Activated CD4-positive, alpha-beta T cell treated with anti-CD3 and anti-CD28 coated beads for 36 hours (primary cell): ENCODE results near the gene TRIM56. TPM values are rescaled to one million over a fixed set of nuclear protein-coding genes. Genes with fewer than 3 reads are reported as not detected.
"Not testable (repeated sequence)": the region's sequence is repeated elsewhere in the genome, so short reads cannot be mapped to it uniquely, and the experiment has no call there.

ENCODE experiments used
- ATAC-seq: fragments of 200-7000 bp; cut with Tn5 transposase; one replicate; pipeline ENCODE4 v1.10.0; 2021; ENCODE audit warnings: mild to moderate bottlenecking, moderate library complexity
- CTCF ChIA-PET: fragments of 350-600 bp; sonication (Branson Sonifier 250); formaldehyde crosslinking; loops from one replicate; lab custom pipeline; 2021; ENCODE audit warnings: antibody characterized with exemption; lab: Charles Lee
- POLR2A ChIA-PET: fragments of 350-600 bp; sonication (Branson Sonifier 250); formaldehyde crosslinking; loops from one replicate; lab custom pipeline; 2021; ENCODE audit warnings: antibody characterized with exemption, inconsistent platforms; lab: Charles Lee
- DNase-seq: peaks from one replicate; pipeline ENCODE4 v3.0.0-alpha.2; 2020
- H3K27ac Mint-ChIP-seq: one replicate; pipeline ENCODE4 v1.8.0; 2021; ENCODE audit warnings: mixed read lengths
- H3K27me3 Mint-ChIP-seq: one replicate; pipeline ENCODE4 v1.8.0; 2021; ENCODE audit warnings: mixed read lengths
- H3K36me3 Mint-ChIP-seq: one replicate; pipeline ENCODE4 v1.8.0; 2021; ENCODE audit warnings: low read depth, mixed read lengths
- H3K4me1 Mint-ChIP-seq: one replicate; pipeline ENCODE4 v1.8.0; 2021; ENCODE audit warnings: mixed read lengths
- H3K4me3 Mint-ChIP-seq: one replicate; pipeline ENCODE4 v1.8.0; 2021; ENCODE audit warnings: mild to moderate bottlenecking, moderate library complexity, mixed read lengths
- H3K9me3 Mint-ChIP-seq: one replicate; pipeline ENCODE4 v1.8.0; 2021; ENCODE audit warnings: low read depth, mixed read lengths
- intact Hi-C, 2 experiments: fragments of 100-400 bp; cut with DNase I in 1 of 2; cut with micrococcal nuclease in 1 of 2; formaldehyde crosslinking; loops; one replicate each; pipeline versions ENCODE4 v1.14.2 to v1.15.1; 2022 to 2024; cut with DNase I, micrococcal nuclease
- total RNA-seq, 2 experiments: library from RNA; stranded (reverse); gene quantifications; one replicate each; pipeline ENCODE4 v1.2.3, GENCODE V29; 2021

TRIM56 gene
- total RNA-seq, 2 experiments from 2014 or later = 35.3 to 40.8 TPM

- ATAC-seq, H3K27ac Mint-ChIP-seq, H3K4me1 Mint-ChIP-seq, POLR2A ChIA-PET, DNase-seq, H3K27me3 Mint-ChIP-seq, H3K4me3 Mint-ChIP-seq, H3K9me3 Mint-ChIP-seq, intact Hi-C loops, H3K36me3 Mint-ChIP-seq: not testable (repeated sequence)
- CTCF ChIA-PET = interaction anchor here (0.6 to 0.7 kb wide), 2 partner anchors 24 to 35 kb away, joined by 4 read pairs; no protein-coding TSS in a partner anchor
Observed at GRCh38 chr7:101113140-101113539, 27.9 kb downstream of the TRIM56 start.

- ATAC-seq (no peak), DNase-seq (no peak)
- no peak overlapping the region for H3K27ac Mint-ChIP-seq
- no peaks in the 10 kb centered on the region for H3K36me3 Mint-ChIP-seq
- CTCF ChIA-PET = interaction anchor here (0.6 to 0.9 kb wide), 2 partner anchors 30 to 34 kb away, joined by 4 read pairs; no protein-coding TSS in a partner anchor
- H3K9me3 Mint-ChIP-seq = no peaks in the 10 kb centered on the region
- H3K4me1 Mint-ChIP-seq = no peaks in the 10 kb centered on the region
- peaks cover 4% of the 10 kb centered on the region for H3K27me3 Mint-ChIP-seq
- intact Hi-C loops = no loop called here
- H3K4me3 Mint-ChIP-seq = no peak overlapping the region
- POLR2A ChIA-PET = no interaction called here
Observed at GRCh38 chr7:101113836-101114235, 28.6 kb downstream of the TRIM56 start.

GRCh38 chr7:101114492-101114891, 29.2 kb downstream of the TRIM56 start:
- Mint-ChIP-seq H3K27ac (no peak overlapping the region), H3K4me3 (no peak overlapping the region), H3K9me3 (no peaks in the 10 kb centered on the region), H3K27me3 (peaks cover 7% of the 10 kb centered on the region), H3K4me1 (no peaks in the 10 kb centered on the region), H3K36me3 (no peaks in the 10 kb centered on the region)
- ChIA-PET POLR2A (no interaction called here), CTCF (interaction anchor here (0.9 kb wide), 1 partner anchor 29 kb away, joined by 4 read pairs; no protein-coding TSS in a partner anchor)
- intact Hi-C loops = no loop called here
- DNase-seq = no peak
- ATAC-seq = no peak

- ATAC-seq (no peak), DNase-seq (no peak)
- H3K27ac Mint-ChIP-seq = no peak overlapping the region
- ChIA-PET CTCF (no interaction called here), POLR2A (no interaction called here)
- no peaks in the 10 kb centered on the region for H3K36me3 Mint-ChIP-seq
- H3K27me3 Mint-ChIP-seq = peaks cover 10% of the 10 kb centered on the region
- no peaks in the 10 kb centered on the region for H3K4me1 Mint-ChIP-seq
- no peaks in the 10 kb centered on the region for H3K9me3 Mint-ChIP-seq
- no peak overlapping the region for H3K4me3 Mint-ChIP-seq
- intact Hi-C loops = no loop called here
Observed at GRCh38 chr7:101115215-101115614, 29.9 kb downstream of the TRIM56 start.

- no peak overlapping the region for H3K27ac Mint-ChIP-seq
- ChIA-PET CTCF (no interaction called here), POLR2A (no interaction called here)
- peaks cover 1% of the 10 kb centered on the region for H3K4me1 Mint-ChIP-seq
- no peaks in the 10 kb centered on the region for H3K9me3 Mint-ChIP-seq
- ATAC-seq (no peak), DNase-seq (no peak)
- H3K27me3 Mint-ChIP-seq = peaks cover 15% of the 10 kb centered on the region
- no peaks in the 10 kb centered on the region for H3K36me3 Mint-ChIP-seq
- H3K4me3 Mint-ChIP-seq = no peak overlapping the region
- intact Hi-C loops = no loop called here
Observed at GRCh38 chr7:101116898-101117297, 31.6 kb downstream of the TRIM56 start.

GRCh38 chr7:101118856-101119255, 33.6 kb downstream of the TRIM56 start:
- Mint-ChIP-seq H3K27me3 (peaks cover 31% of the 10 kb centered on the region), H3K27ac (no peak overlapping the region), H3K4me3 (no peak overlapping the region), H3K9me3 (no peaks in the 10 kb centered on the region), H3K36me3 (no peaks in the 10 kb centered on the region), H3K4me1 (peaks cover 9% of the 10 kb centered on the region)
- POLR2A ChIA-PET = no interaction called here
- DNase-seq (no peak), ATAC-seq (no peak)
- CTCF ChIA-PET = interaction anchor here (0.6 to 0.7 kb wide), 2 partner anchors 50 to 169 kb away, joined by 3 read pairs; no protein-coding TSS in a partner anchor
- intact Hi-C loops = no loop called here

- ATAC-seq (no peak), DNase-seq (no peak)
- Mint-ChIP-seq H3K36me3 (no peaks in the 10 kb centered on the region), H3K4me1 (peaks cover 14% of the 10 kb centered on the region), H3K27me3 (peaks cover 35% of the 10 kb centered on the region), H3K4me3 (no peak overlapping the region), H3K9me3 (no peaks in the 10 kb centered on the region), H3K27ac (no peak overlapping the region)
- intact Hi-C loops = no loop called here
- CTCF ChIA-PET = interaction anchor here (0.7 kb wide), 1 partner anchor 110 kb away, joined by 3 read pairs; no protein-coding TSS in a partner anchor
- POLR2A ChIA-PET = no interaction called here
Observed at GRCh38 chr7:101119876-101120275, 34.6 kb downstream of the TRIM56 start.

GRCh38 chr7:101120315-101120714, 35.0 kb downstream of the TRIM56 start:
- no peaks in the 10 kb centered on the region for H3K36me3 Mint-ChIP-seq
- intact Hi-C loops = no loop called here
- no peak for ATAC-seq
- DNase-seq = no peak
- peaks cover 17% of the 10 kb centered on the region for H3K4me1 Mint-ChIP-seq
- H3K9me3 Mint-ChIP-seq = no peaks in the 10 kb centered on the region
- peaks cover 37% of the 10 kb centered on the region for H3K27me3 Mint-ChIP-seq
- ChIA-PET POLR2A (no interaction called here), CTCF (interaction anchor here (0.7 kb wide), 1 partner anchor 110 kb away, joined by 3 read pairs; no protein-coding TSS in a partner anchor)
- H3K4me3 Mint-ChIP-seq = no peak overlapping the region
- H3K27ac Mint-ChIP-seq = no peak overlapping the region

GRCh38 chr7:101121631-101121990, 36.3 kb downstream of the TRIM56 start:
- Mint-ChIP-seq H3K27me3 (peaks cover 45% of the 10 kb centered on the region), H3K4me1 (peaks cover 25% of the 10 kb centered on the region), H3K27ac (peak overlapping the region; percentile 13)
- H3K9me3 Mint-ChIP-seq, POLR2A ChIA-PET, ATAC-seq, intact Hi-C loops, DNase-seq, H3K36me3 Mint-ChIP-seq, H3K4me3 Mint-ChIP-seq: not testable (repeated sequence)
- CTCF ChIA-PET = interaction anchor here (1.6 to 2.2 kb wide), 2 partner anchors 22 to 44 kb away, joined by 5 to 9 read pairs; no protein-coding TSS in a partner anchor

GRCh38 chr7:101121991-101122932, 37.0 kb downstream of the TRIM56 start:
- peak overlapping the region; percentile 28 for H3K4me3 Mint-ChIP-seq
- H3K9me3 Mint-ChIP-seq = no peaks in the 10 kb centered on the region
- POLR2A ChIA-PET = no interaction called here
- peaks cover 32% of the 10 kb centered on the region for H3K4me1 Mint-ChIP-seq
- H3K36me3 Mint-ChIP-seq = no peaks in the 10 kb centered on the region
- DNase-seq = no peak
- peak overlapping the region; percentile 13 for H3K27ac Mint-ChIP-seq
- intact Hi-C loops = no loop called here
- CTCF ChIA-PET = interaction anchor here (0.6 to 2.2 kb wide), 4 partner anchors 14 to 122 kb away, joined by 3 to 9 read pairs (median 4); no protein-coding TSS in a partner anchor
- H3K27me3 Mint-ChIP-seq = peaks cover 51% of the 10 kb centered on the region
- no peak for ATAC-seq

GRCh38 chr7:101122933-101123702, 37.8 kb downstream of the TRIM56 start:
- ChIA-PET CTCF (interaction anchor here (1.6 to 2.8 kb wide), 3 partner anchors 19 to 46 kb away, joined by 5 to 9 read pairs (median 8); no protein-coding TSS in a partner anchor), POLR2A (no interaction called here)
- ATAC-seq = no peak
- Mint-ChIP-seq H3K4me3 (no peak overlapping the region), H3K27ac (no peak overlapping the region), H3K36me3 (no peaks in the 10 kb centered on the region), H3K4me1 (peaks cover 33% of the 10 kb centered on the region), H3K9me3 (no peaks in the 10 kb centered on the region), H3K27me3 (peaks cover 56% of the 10 kb centered on the region)
- no peak for DNase-seq
- intact Hi-C loops = no loop called here
